ENCODE results near the gene NUAK1. TPM values are rescaled to one million over a fixed set of nuclear protein-coding genes. Genes with fewer than 3 reads are reported as not detected.

Gene NUAK1
- total RNA-seq, 1 donor from 2014 or later: not detected

- Mint-ChIP-seq H3K27ac (no peak overlapping the region), H3K4me1 (no peaks in the 10 kb centered on the region), H3K36me3 (ENCODE audit: low read depth) (no peaks in the 10 kb centered on the region), H3K9me3 (no peaks in the 10 kb centered on the region), H3K4me3 (no peak overlapping the region), H3K27me3 (peaks cover 19% of the 10 kb centered on the region)
- no peak for TF ChIP-seq CTCF (IDR thresholded peaks at IDR 0.05)
- DNase-seq (no peak), ATAC-seq (ENCODE audit: low read depth) (no peak)
- intact Hi-C loops (cut with micrococcal nuclease): no loop called here
- ChIA-PET CTCF (no interaction called here), POLR2A (no interaction called here)
Measured at GRCh38 chr12:106123110-106123509, 15.6 kb downstream of the NUAK1 start.

GRCh38 chr12:106122004-106122403, 16.8 kb downstream of the NUAK1 start:
- Mint-ChIP-seq H3K4me3 (no peak overlapping the region), H3K27me3 (peaks cover 20% of the 10 kb centered on the region), H3K36me3 (ENCODE audit: low read depth) (no peaks in the 10 kb centered on the region), H3K9me3 (no peaks in the 10 kb centered on the region), H3K4me1 (no peaks in the 10 kb centered on the region), H3K27ac (no peak overlapping the region)
- intact Hi-C loops (cut with micrococcal nuclease): no loop called here
- ChIA-PET CTCF (no interaction called here), POLR2A (no interaction called here)
- TF ChIP-seq CTCF (IDR thresholded peaks at IDR 0.05): no peak
- DNase-seq (no peak), ATAC-seq (ENCODE audit: low read depth) (no peak)

GRCh38 chr12:106120519-106121105, 18.1 kb downstream of the NUAK1 start:
- no peak overlapping the region for H3K27ac Mint-ChIP-seq
- TF ChIP-seq CTCF (IDR thresholded peaks at IDR 0.05): no peak
- intact Hi-C loops (cut with micrococcal nuclease): no loop called here
- no peaks in the 10 kb centered on the region for H3K4me1 Mint-ChIP-seq
- H3K4me3 Mint-ChIP-seq: no peak overlapping the region
- H3K36me3 Mint-ChIP-seq (ENCODE audit: low read depth): no peaks in the 10 kb centered on the region
- POLR2A ChIA-PET: no interaction called here
- H3K9me3 Mint-ChIP-seq: no peaks in the 10 kb centered on the region
- CTCF ChIA-PET: no interaction called here
- H3K27me3 Mint-ChIP-seq: peaks cover 23% of the 10 kb centered on the region
- DNase-seq (no peak), ATAC-seq (ENCODE audit: low read depth) (no peak)

GRCh38 chr12:106119301-106119700, 19.5 kb downstream of the NUAK1 start:
- ChIA-PET POLR2A (no interaction called here), CTCF (no interaction called here)
- DNase-seq (no peak), ATAC-seq (ENCODE audit: low read depth) (no peak)
- H3K4me3 Mint-ChIP-seq: no peak overlapping the region
- H3K36me3 Mint-ChIP-seq (ENCODE audit: low read depth): no peaks in the 10 kb centered on the region
- intact Hi-C loops (cut with micrococcal nuclease): no loop called here
- no peaks in the 10 kb centered on the region for H3K4me1 Mint-ChIP-seq
- no peak overlapping the region for H3K27ac Mint-ChIP-seq
- H3K9me3 Mint-ChIP-seq: no peaks in the 10 kb centered on the region
- TF ChIP-seq CTCF (IDR thresholded peaks at IDR 0.05): no peak
- peaks cover 21% of the 10 kb centered on the region for H3K27me3 Mint-ChIP-seq

- TF ChIP-seq CTCF (IDR thresholded peaks at IDR 0.05): no peak
- Mint-ChIP-seq H3K4me3 (no peak overlapping the region), H3K36me3 (ENCODE audit: low read depth) (no peaks in the 10 kb centered on the region), H3K27ac (no peak overlapping the region), H3K4me1 (no peaks in the 10 kb centered on the region), H3K27me3 (peaks cover 17% of the 10 kb centered on the region), H3K9me3 (no peaks in the 10 kb centered on the region)
- intact Hi-C loops (cut with micrococcal nuclease): no loop called here
- POLR2A ChIA-PET: no interaction called here
- CTCF ChIA-PET: no interaction called here
- ATAC-seq (ENCODE audit: low read depth) (no peak), DNase-seq (no peak)
Measured at GRCh38 chr12:106118381-106119130, 20.2 kb downstream of the NUAK1 start.
